SK-N-MC (cell line): ENCODE results near the gene PID1.

Experiments
- EZH2 ChIP-seq: fragments of 200-600 bp; sonication (generic); IDR thresholded peaks from one replicate; pipeline ENCODE4 v1.6.1; 2017; ENCODE audit warnings: antibody characterized with exemption
- POLR2AphosphoS5 ChIP-seq: IDR thresholded peaks from 2 replicates; pipeline ENCODE4 v1.6.1; 2012; ENCODE audit warnings: mild to moderate bottlenecking, low read depth, low read length, borderline replicate concordance

GRCh38 chr2:229107601-229108000, 163.5 kb downstream of the PID1 start:
- TF ChIP-seq POLR2AphosphoS5 = no peak
- no peak for TF ChIP-seq EZH2
